Endothelial cell of umbilical vein (primary cell): Measurements from ENCODE around the gene NAV2. TPM values are rescaled to one million over a fixed set of nuclear protein-coding genes. Genes with fewer than 3 reads are reported as not detected.

Source experiments
- BruUV-seq: library from RNA; stranded (reverse); fragments of 400-500 nt; replicated peaks from 2 replicates; lab custom pipeline; 2021; lab: Mats Ljungman, UMichigan
- CTCF ChIA-PET: fragments of 300-600, 350-600 bp; sonication (Branson Sonifier 250); formaldehyde crosslinking; loops from one replicate; lab custom pipeline; 2021; ENCODE audit warnings: antibody characterized with exemption, inconsistent platforms; lab: Charles Lee
- POLR2A ChIA-PET: fragments of 300-600, 350-600 bp; sonication (Branson Sonifier 250); formaldehyde crosslinking; loops from one replicate; lab custom pipeline; 2021; ENCODE audit warnings: antibody characterized with exemption, inconsistent platforms; lab: Charles Lee
- DNase-seq: peaks from one replicate; pipeline ENCODE4 v3.0.0-alpha.2; 2011; ENCODE audit warnings: low read depth, low spot score
- FAIRE-seq: peaks from 2 replicates; lab custom pipeline; 2011; peaks lifted over from hg19 to GRCh38; lab: Jason Lieb, UNC
- H2AFZ ChIP-seq: 2 replicates; pipeline ENCODE4 v1.6.0; 2012; ENCODE audit warnings: low read depth, low read length, control low read depth, inconsistent platforms
- H3K27ac ChIP-seq: 2 replicates; pipeline ENCODE4 v1.5.1; 2011; ENCODE audit warnings: low read depth, mild to moderate bottlenecking, control low read depth, low read length, moderate library complexity; ENCODE audit not compliant: insufficient read depth
- H3K27me3 ChIP-seq, 2 experiments: 2 replicates each; pipeline versions ENCODE4 v1.6.0 to v1.6.1; 2011; ENCODE audit warnings: low read length in 2 of 2, mixed read lengths in 1 of 2; ENCODE audit not compliant: control insufficient read depth in 2 of 2, insufficient read depth in 2 of 2
- H3K36me3 ChIP-seq, 2 experiments: 2 replicates in 1 of 2; 3 replicates in 1 of 2; pipeline ENCODE4 v1.5.1; 2011; ENCODE audit warnings: low read length in 2 of 2, mild to moderate bottlenecking in 1 of 2, moderate library complexity in 1 of 2; ENCODE audit not compliant: control insufficient read depth in 2 of 2, insufficient read depth in 2 of 2; ENCODE audit errors: extremely low read depth in 1 of 2
- H3K4me1 ChIP-seq: 3 replicates; pipeline ENCODE4 v1.5.1; 2011; ENCODE audit warnings: mild to moderate bottlenecking, low read length; ENCODE audit not compliant: control insufficient read depth, insufficient read depth; ENCODE audit errors: extremely low read depth
- H3K4me2 ChIP-seq: 2 replicates; pipeline ENCODE4 v1.6.1; 2011; ENCODE audit warnings: low read length, control low read depth, mixed read lengths; ENCODE audit not compliant: insufficient read depth
- H3K4me3 ChIP-seq, 3 experiments: fragments of 200-600 bp in 1 of 3; sonication (generic), shearing (Covaris generic) in 1 of 3; replicated peaks in 1 of 3; 2 replicates each; pipeline ENCODE4 v1.5.1; 2011 to 2016; ENCODE audit warnings: control low read depth in 3 of 3, low read length in 3 of 3, mild to moderate bottlenecking in 2 of 3, inconsistent platforms in 1 of 3, low read depth in 1 of 3, moderate library complexity in 1 of 3; ENCODE audit not compliant: insufficient read depth in 1 of 3
- H3K79me2 ChIP-seq: 2 replicates; pipeline ENCODE4 v1.6.0; 2012; ENCODE audit warnings: low read length, inconsistent platforms; ENCODE audit not compliant: control insufficient read depth, insufficient read depth
- H3K9ac ChIP-seq: replicated peaks from 2 replicates; pipeline ENCODE3; 2011; ENCODE audit warnings: low read length, control low read depth; ENCODE audit not compliant: insufficient read depth; ENCODE audit errors: extremely low read depth
- H3K9me1 ChIP-seq: replicated peaks from 3 replicates; pipeline ENCODE4 v1.6.0; 2011; ENCODE audit warnings: mild to moderate bottlenecking, low read length; ENCODE audit not compliant: control insufficient read depth, insufficient read depth; ENCODE audit errors: extremely low read depth
- H3K9me3 ChIP-seq: replicated peaks from 2 replicates; pipeline ENCODE4 v1.5.1; 2012; ENCODE audit warnings: low read length, inconsistent platforms; ENCODE audit not compliant: control insufficient read depth, insufficient read depth
- H4K20me1 ChIP-seq: replicated peaks from 2 replicates; pipeline ENCODE3; 2011; ENCODE audit warnings: mild to moderate bottlenecking, low read length; ENCODE audit not compliant: control insufficient read depth, insufficient read depth; ENCODE audit errors: extremely low read depth
- EZH2 ChIP-seq: IDR thresholded peaks from 2 replicates; pipeline ENCODE4 v1.6.1; 2012; ENCODE audit warnings: borderline replicate concordance, low read depth, mild to moderate bottlenecking, moderate library complexity, low read length, inconsistent platforms; ENCODE audit not compliant: severe bottlenecking
- FOS ChIP-seq: IDR thresholded peaks from 2 replicates; pipeline ENCODE4 v1.6.1; 2011; ENCODE audit warnings: mild to moderate bottlenecking, low read length, moderate library complexity, borderline replicate concordance; ENCODE audit not compliant: insufficient read depth
- GATA2 ChIP-seq: IDR thresholded peaks from 2 replicates; pipeline ENCODE4 v1.7.0; 2011; ENCODE audit warnings: low read depth, mild to moderate bottlenecking, moderate library complexity, mixed read lengths, low read length; ENCODE audit not compliant: insufficient read length, insufficient read depth
- JUN ChIP-seq: IDR thresholded peaks from 2 replicates; pipeline ENCODE4 v1.6.1; 2011; ENCODE audit warnings: borderline replicate concordance, low read depth; ENCODE audit not compliant: insufficient read length, insufficient read depth
- MYC ChIP-seq: IDR thresholded peaks from one replicate; pipeline ENCODE4 v1.6.1; 2011; ENCODE audit warnings: mild to moderate bottlenecking, low read depth, low read length
- POLR2A ChIP-seq: IDR thresholded peaks from 2 replicates; pipeline ENCODE4 v1.6.1; 2012; ENCODE audit warnings: low read depth, mild to moderate bottlenecking, control low read depth, low read length
- POLR2AphosphoS5 ChIP-seq: IDR thresholded peaks from 2 replicates; pipeline ENCODE4 v1.6.1; 2012; ENCODE audit warnings: low read depth, mild to moderate bottlenecking, control low read depth, low read length, moderate library complexity; ENCODE audit not compliant: insufficient read depth
- dilution Hi-C: fragments of 300-500 bp; cut with MboI; formaldehyde crosslinking; loops from one replicate; pipeline ENCODE4 v1.15.0; 2019; ENCODE audit warnings: low sequenced_read_pairs; ENCODE audit not compliant: extremely low pct_ligation_motif_present
- intact Hi-C: fragments of 100-400 bp; cut with micrococcal nuclease; formaldehyde crosslinking; loops from one replicate; pipeline ENCODE4 v1.10.0; 2022
- polyA plus RNA-seq, 4 experiments: library from polyadenylated mRNA; depleted of rRNA in 3 of 4; stranded (reverse) in 3 of 4; unstranded in 1 of 4; fragments of >200 nt; gene quantifications; 2 replicates each; pipeline versions ENCODE4 v1.2.1 to v1.2.3, GENCODE V29; 2011 to 2012; ENCODE audit warnings: missing spikeins in 1 of 4
- total RNA-seq: library from RNA; stranded (reverse); gene quantifications from 2 replicates; pipeline ENCODE4 v1.2.3, GENCODE V29; 2021
- TF ChIP-seq, protein P1 (sequence below), 2 donors: IDR thresholded peaks; 1 replicate in 1 of 2; 2 replicates in 1 of 2; pipeline ENCODE4 v1.5.1; 2011; ENCODE audit warnings: low read length in 2 of 2, mild to moderate bottlenecking in 2 of 2, moderate library complexity in 2 of 2, control low read depth in 1 of 2, inconsistent platforms in 1 of 2, low read depth in 1 of 2; ENCODE audit not compliant: insufficient read depth in 1 of 2; ENCODE audit errors: extremely low read depth in 1 of 2
- TF ChIP-seq, protein P2 (sequence below): IDR thresholded peaks from 2 replicates; pipeline ENCODE4 v1.6.1; 2011; ENCODE audit not compliant: insufficient read depth, insufficient read length

Gene NAV2
- total and polyA plus RNA-seq, 2 donors (not counting 3 experiments of a cell fraction or from before 2014, with no cell fraction given) = 10.9 to 68.0 TPM

DNA sequence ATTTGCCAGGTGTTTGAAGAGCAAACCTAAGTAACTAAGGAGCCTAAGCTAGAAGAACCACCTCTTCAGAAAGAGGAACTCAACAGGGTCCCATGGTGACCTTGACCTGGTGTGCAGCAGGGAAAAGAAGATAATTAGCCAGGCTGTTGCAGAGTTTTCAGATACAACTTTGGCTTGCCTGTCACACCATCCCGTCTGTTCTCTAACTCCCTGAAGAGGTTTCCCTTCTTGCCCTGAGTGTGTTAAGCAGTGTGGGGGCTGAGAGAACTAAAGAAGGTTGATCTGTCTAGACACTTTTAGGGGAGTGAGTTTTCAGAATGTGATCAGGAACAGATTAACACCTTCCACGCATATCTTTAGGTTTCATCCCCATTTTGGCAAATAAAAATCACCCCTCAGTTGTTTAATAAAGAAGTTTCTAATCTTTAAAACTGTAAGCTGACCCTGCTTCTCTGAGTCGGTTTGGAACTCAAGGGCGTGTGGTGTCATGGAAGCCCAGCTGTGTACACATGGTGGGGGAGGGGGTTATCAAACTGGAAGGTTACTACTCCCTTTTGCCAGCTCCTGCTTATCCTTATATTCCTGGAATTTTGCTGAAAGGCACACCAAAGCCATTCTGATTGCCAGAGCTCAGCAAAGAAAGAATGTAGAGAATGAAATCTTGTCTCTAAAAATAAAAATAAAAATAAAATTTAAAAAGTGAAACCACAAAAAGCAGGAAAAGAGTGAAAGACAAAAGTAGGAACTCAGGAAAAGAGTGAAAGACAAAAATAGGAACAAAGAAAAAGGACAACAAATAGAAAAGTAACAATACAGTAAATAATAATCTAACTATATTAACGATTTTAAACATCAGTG is 377.4 kb downstream of the NAV2 start:
- Histone ChIP-seq H2AFZ (no peak overlapping the region), H3K36me3 (peaks cover 4 to 9% of the 10 kb centered on the region in 2 experiments), H3K9me3 (no peaks in the 10 kb centered on the region), H3K79me2 (no peaks in the 10 kb centered on the region), H3K4me3 (no peak overlapping the region), H3K9ac (no peak overlapping the region), H3K4me1 (peaks cover 16% of the 10 kb centered on the region), H3K27me3 (no peaks in the 10 kb centered on the region), H4K20me1 (no peaks in the 10 kb centered on the region), H3K27ac (no peak overlapping the region), H3K9me1 (no peaks in the 10 kb centered on the region), H3K4me2 (no peak overlapping the region)
- POLR2A ChIA-PET = no interaction called here
- CTCF ChIA-PET = interaction anchor here (0.8 to 1.4 kb wide), 4 partner anchors 9 to 140 kb away, joined by 3 to 4 read pairs (median 3); no protein-coding TSS in a partner anchor
- intact Hi-C loops = no loop called here
- DNase-seq (peak; percentile 76), FAIRE-seq (no peak)
- no TSS peak for BruUV-seq
- TF ChIP-seq, protein P1, sequence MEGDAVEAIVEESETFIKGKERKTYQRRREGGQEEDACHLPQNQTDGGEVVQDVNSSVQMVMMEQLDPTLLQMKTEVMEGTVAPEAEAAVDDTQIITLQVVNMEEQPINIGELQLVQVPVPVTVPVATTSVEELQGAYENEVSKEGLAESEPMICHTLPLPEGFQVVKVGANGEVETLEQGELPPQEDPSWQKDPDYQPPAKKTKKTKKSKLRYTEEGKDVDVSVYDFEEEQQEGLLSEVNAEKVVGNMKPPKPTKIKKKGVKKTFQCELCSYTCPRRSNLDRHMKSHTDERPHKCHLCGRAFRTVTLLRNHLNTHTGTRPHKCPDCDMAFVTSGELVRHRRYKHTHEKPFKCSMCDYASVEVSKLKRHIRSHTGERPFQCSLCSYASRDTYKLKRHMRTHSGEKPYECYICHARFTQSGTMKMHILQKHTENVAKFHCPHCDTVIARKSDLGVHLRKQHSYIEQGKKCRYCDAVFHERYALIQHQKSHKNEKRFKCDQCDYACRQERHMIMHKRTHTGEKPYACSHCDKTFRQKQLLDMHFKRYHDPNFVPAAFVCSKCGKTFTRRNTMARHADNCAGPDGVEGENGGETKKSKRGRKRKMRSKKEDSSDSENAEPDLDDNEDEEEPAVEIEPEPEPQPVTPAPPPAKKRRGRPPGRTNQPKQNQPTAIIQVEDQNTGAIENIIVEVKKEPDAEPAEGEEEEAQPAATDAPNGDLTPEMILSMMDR (IDR thresholded peaks at IDR 0.05; ENCODE audit: extremely low read depth in 1 of 2, insufficient read depth in 1 of 2, low read depth in 1 of 2, low read length in 2 of 2) = no peak
- dilution Hi-C loops = no loop called here

DNA sequence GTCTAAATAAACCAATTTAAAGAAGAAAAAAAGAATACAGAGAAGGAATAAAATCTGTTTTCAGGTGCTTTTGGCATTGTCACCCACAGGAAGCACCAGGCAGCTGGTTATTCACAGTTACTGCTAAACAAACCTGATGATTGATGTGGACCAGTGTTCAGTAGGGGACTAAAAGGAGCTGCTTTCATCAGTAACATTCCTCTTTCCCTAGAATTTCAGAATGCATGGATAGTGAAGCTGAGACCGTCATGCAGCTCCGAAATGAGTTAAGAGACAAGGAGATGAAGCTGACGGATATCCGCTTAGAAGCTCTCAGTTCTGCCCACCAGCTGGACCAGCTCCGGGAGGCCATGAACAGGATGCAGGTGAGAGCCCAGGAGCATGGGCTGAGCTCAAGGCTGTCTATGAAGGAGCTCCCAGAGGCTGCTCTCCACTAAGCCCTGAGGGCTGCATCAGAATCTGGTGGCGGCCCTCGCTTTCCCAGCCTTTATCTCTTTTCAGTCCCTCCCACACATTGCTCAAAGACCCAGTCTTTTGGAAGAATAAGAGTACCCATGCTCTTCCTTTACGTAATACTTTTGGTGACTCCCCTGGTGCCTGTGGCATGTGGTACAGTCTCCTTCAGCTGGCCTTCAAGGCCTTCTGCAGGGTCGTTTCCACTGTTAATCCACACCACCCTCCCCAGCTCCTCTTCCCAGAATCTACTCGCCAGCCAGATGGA is 378.2 kb downstream of the NAV2 start:
- no peaks in the 10 kb centered on the region for H3K9me1 ChIP-seq
- peaks cover 24% of the 10 kb centered on the region for H3K4me1 ChIP-seq
- H3K4me3 ChIP-seq = no peak overlapping the region
- peaks cover 4 to 9% of the 10 kb centered on the region in 2 experiments for H3K36me3 ChIP-seq
- dilution Hi-C loops (no loop called here), intact Hi-C loops (no loop called here)
- H3K4me2 ChIP-seq = no peak overlapping the region
- no peak overlapping the region for H3K9ac ChIP-seq
- H4K20me1 ChIP-seq = no peaks in the 10 kb centered on the region
- ChIA-PET CTCF (interaction anchor here (0.7 to 1.4 kb wide), 4 partner anchors 9 to 36 kb away, joined by 3 to 5 read pairs (median 4); no protein-coding TSS in a partner anchor), POLR2A (no interaction called here)
- DNase-seq = peak; percentile 44
- H3K79me2 ChIP-seq = no peaks in the 10 kb centered on the region
- TF ChIP-seq GATA2 (no peak), POLR2AphosphoS5 (no peak), EZH2 (no peak), FOS (no peak), POLR2A (no peak), MYC (no peak), JUN (no peak)
- TF ChIP-seq, protein P2, sequence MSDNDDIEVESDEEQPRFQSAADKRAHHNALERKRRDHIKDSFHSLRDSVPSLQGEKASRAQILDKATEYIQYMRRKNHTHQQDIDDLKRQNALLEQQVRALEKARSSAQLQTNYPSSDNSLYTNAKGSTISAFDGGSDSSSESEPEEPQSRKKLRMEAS = no peak
- TF ChIP-seq, protein P1 (IDR thresholded peaks at IDR 0.05; ENCODE audit: extremely low read depth in 1 of 2, insufficient read depth in 1 of 2, low read depth in 1 of 2, low read length in 2 of 2) = no peak
- FAIRE-seq = no peak
- H3K27ac ChIP-seq = no peak overlapping the region
- no peaks in the 10 kb centered on the region for H3K27me3 ChIP-seq
- no peak overlapping the region for H2AFZ ChIP-seq
- BruUV-seq = no TSS peak
- no peaks in the 10 kb centered on the region for H3K9me3 ChIP-seq
